Activated T-cell treated with anti-CD3 and anti-CD28 coated beads, Interleukin-2, amount 50 U/mL, for 1 hour (primary cell): ENCODE measurements around the gene LRRC1.

Source experiments
- DNase-seq: peaks from one replicate; pipeline ENCODE4 v3.0.0-alpha.2; 2020

The LRRC1 gene

DNA sequence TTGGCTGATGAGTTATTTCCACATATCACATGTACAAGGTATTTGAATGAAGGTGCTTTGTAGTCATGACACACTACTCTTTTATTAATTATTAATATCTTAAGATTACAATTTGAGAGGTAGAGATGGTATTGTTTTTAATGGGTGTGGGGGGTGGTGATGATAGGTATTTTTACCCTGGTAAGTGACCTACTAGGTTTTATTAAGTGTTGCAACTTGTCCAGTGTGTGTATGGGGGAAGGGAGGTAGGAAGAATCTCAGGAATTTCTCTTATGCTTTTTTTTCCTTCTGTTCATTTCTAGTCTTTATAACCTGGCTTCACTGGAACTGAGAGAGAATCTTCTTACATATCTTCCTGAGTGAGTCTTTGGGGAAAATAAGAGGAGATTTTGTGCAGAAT is 101.4 kb downstream of the LRRC1 start:
- no peak for DNase-seq

DNA sequence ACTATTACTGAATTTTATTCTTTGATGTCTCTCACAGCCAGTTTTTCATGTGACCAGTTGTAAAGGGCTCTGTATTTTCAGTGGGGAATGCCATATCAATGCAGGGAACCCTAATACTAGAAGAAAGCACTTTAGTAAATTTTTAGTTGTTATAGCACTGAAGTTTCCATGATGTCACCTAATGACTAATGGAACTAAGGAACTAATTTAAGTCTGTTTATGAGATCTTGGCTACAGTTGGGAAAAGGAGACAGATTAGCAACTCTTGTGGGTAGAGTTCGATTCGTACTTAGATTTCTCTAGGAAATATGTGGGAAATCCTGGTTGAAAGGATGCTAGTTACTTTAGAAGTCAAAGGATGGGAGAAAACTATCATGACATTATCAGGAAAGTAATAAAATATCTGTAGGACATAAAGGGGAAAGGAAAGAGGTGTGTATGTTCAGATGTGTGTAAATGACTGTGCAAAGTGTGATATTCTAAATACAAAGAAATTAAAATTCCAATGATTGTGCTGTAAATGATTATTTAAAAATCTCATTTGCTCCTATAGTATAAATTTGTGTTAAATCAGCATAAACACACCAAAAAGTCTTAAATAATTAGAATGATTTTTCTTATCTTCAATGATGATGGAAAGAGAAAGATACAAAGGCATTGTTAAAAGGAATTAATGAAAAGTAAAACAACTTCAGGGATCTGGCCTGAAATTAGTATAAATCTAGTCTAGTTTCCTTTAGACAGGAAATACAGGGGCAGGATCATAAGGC is 103.4 kb downstream of the LRRC1 start:
- DNase-seq, result no peak

DNA sequence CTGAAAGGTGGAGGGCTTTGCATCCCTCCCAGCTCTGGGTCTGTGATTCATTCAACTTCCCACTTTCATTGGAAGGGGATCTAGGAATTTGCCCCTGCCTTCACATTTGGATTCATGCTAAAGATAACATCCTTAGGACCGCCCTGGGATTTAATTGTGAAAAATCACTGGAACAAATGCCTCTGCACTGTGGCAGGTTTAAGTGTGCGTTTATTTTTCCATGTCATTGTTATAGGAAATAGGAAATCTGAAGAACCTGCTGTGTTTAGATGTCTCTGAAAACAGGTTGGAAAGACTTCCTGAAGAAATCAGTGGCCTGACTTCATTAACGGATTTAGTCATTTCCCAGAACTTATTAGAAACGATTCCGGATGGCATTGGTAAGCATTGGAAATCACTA is 104.7 kb downstream of the LRRC1 start:
- DNase-seq, result no peak

DNA sequence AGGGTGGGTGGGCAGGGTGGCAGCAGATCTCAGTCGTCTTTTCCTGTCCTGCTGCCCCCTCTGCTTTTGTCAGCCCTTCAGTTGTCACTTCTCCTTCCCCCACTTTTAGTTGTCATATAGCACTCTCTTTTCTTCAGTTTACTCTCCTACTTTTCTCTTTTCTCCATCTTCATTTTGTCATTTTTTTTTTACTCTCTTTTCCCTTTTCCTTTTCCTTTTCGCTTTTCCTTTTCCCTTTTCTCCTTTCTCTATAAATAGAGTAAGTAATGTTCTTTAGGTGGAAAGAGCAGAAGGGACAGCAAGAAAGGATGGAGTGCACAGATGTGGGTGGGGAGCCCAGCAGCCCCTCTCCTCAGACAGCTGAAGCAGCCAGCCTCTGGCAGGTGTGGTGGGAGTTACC is 108.6 kb downstream of the LRRC1 start:
- no peak for DNase-seq

DNA sequence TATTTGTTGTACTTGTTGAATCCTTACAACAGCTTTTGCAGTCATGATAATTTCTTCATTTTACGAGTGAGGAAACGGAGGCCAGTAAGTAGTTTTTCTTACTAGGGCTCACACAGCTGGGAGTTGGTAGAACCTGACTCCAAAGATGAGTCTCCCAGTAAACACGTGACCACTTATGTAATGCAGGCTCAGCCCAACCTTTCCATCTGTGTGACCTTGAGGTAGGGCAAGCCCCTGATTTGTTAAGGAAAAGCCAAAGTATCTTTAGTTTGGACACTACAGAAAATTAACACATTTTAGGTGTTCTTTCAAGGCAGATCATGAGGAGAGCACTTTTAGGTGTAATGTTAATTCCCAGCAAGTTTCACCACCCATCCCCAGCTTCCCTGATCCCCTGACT is 111.3 kb downstream of the LRRC1 start:
- DNase-seq, result no peak

DNA sequence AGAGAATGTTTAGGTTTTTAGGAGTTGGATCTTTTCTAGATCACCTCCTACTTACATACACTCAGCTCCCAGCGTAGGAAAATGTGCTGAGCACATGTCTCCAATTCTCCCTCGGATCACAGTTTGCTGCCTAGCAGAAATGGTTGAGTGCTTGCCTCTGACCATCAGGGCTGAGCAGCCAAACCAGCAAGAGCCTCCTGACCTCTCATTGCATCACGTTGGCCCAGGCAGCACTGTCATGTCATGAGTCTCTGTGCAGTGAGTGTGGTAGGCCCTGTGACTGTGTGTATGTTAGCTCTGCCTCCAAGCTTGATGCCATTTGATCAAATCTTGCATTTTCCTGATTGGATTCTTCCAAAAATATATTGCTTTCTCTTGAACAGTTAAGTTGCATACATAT is 112.0 kb downstream of the LRRC1 start:
- DNase-seq, result no peak

DNA sequence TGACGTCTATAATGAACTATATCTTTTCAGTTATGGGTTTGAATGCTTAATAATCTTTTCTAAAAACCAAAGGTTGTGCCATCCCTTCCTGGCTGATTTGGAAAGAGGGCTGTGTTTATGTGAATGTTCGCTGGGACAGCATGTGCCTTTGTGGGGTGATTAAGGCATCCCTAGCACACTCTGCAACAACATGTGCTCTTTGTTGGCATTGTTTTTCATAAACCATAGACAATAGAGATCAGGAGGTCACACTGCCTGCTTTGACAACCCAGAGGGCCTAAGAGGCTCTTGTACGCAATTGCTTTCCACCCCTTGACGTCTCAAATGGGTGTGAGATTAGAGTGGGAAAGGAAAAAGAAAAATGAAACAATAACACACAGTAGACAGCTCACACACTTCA is 116.0 kb downstream of the LRRC1 start:
- no peak for DNase-seq

DNA sequence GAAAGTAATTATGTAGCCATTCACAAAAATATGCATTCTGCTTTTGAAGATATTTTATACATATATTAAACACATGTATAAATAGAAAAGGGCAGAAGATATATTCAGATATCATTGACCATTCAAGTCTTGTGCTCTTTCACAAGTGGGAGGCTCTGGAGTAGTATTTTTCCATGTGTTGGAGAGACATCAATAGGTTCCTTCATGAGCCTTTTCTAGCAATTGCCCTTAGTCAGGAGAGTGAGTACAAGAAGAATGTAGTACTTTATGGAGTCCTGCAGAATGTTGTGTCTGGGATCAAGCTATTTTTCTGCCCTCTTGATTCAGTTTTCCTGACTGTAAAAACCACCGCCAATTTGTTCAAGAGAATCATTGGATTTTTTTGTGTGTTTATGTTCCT is 117.9 kb downstream of the LRRC1 start:
- no peak for DNase-seq

DNA sequence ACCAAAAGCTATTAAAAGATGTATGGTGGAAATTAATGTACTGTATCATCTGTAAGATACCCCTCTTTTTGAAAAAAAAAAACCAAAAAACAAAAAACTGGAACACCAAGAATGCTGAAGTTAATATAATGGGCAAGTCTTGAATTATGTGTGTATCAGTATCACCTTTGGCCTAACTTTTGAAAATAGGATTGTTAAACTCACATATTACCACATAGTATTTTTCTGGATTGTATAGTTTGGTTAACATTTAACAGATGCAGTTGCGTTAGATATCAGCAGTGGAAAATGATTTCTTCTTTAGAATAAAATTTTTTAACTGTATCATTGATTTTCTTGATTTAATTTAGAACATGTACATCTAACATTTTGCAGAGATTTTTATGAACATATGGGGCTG is 118.5 kb downstream of the LRRC1 start:
- no peak for DNase-seq

DNA sequence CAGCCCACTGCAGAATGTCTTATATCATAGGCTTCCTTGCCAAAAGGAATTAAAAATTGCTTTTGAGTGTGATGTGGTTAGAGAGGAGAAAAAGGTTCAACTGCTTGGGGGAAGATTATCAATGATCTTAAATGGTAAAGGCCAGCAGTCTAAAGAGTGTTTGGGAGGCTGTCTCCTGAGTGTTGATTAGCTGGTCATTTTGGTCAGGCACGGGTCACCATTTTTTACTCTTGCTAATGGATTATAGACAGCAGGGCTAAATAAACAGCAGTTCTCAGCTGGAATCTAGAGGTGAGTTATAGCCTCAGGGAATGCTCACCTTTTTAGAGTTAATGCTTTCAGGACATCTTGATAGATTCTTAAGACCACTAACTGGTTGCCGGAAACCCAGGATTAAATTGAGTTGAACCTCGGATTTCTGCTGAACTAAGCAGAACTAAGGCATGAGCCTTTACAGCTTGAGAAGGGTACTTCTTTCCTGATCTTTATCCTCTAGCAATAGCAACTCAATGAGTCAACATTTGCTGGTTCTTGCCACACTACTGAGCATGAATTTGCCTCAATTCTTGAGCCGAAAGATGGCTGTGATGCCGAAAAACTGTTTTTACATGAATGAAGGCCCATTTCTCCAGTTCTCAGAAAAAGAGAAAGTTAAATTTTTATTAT is 120.4 kb downstream of the LRRC1 start:
- DNase-seq, result no peak

DNA sequence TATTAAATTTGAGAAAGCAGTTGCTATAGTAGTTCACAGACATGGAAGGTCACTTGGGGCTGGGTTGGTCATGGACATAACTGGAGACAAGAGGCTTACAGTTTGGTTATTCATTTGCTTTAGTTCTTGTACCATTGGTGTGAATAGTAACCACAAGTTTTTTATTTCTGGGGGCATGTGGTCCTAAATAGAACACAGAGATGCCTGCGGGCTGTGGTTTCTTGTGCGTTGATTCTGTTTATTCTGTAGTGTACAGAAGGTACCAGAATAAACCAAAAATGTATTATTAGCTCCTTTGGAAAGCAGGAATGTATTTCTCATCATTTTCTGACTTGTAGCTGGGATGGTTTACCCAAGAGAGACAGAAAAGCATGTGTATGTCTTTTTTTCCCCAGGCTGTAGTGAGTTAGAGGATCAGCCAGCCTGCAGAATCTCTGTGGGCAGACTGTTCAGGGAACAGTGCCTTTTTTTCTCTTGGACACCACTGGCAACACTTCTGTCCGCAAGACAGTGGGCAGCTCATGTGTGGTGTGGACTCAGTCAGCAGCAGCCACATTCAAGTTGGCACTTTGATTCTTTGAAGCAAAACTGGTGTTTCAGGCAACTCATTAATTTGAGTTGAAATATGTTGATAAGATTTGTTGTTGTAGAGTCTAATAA is 122.1 kb downstream of the LRRC1 start:
- no peak for DNase-seq

DNA sequence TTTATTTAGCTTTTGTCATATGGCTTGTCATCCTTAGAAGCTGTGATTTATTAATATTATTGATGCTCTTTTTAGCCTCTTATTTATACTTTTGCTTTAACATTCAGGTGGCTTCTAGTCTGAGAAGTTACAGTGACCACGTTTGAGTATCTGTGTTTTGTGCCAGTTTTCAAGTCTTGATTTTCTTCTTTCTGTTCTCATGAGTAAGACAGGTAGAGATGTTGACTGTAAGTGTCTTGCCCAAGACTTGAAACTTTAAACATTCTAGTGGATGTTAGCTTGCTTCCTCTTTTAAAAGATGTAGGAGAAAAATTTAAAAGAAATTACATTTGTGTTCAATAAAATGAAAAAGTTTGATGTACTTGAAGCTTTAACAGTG is 122.6 kb downstream of the LRRC1 start:
- DNase-seq, result no peak

DNA sequence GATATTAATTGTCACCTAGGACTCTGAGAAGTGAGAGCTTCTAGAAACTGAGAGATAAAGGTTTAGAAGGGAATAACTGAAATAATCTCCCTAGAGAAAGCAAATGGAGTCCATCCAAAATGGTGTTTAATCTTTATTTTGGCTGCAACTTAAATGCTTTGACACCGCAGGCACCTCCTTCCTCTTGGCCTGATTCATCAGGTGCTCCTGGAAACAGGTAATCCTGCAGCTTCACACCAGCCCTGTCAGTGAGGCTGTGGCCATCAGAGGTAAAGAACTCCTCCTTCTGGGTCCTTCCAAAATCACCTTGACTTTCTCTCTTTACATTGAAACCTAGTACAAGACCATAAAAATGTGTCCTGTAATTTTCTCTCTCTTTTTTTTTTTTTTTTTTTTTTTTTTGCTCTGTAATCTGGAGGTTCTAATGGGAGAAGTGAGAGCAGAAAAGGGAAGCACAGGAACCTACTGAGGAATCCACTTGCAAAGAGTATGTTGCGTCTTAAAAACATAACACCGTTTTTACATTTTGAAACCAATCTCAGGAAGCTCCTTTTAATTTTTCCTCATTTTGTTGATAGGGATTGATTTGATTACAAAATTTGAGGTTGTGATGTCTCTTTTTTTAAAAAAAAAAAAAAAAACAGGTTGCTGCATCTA is 124.2 kb downstream of the LRRC1 start:
- DNase-seq, result no peak

DNA sequence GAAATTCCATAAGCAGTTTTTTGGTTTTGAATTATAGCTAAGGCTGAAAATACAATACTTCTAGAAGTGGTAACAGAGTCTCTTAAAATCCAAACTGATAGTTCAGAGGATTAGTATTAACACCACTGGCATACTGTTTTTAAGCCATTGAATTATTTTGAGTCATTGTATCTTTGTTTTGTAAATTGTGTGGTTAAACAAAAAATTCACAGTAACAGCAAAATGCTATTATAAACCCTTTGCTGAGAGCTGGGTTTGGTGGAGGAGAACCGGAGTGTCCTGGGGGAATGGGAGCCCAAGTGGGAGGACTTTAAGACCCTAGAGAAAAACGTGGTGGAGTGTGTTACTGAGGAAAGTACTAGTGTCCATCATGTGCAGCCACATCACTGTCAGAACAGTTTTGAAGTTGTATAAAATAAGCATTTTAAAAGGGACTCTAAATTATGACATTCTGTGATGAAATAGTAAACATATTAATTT is 125.1 kb downstream of the LRRC1 start:
- no peak for DNase-seq

DNA sequence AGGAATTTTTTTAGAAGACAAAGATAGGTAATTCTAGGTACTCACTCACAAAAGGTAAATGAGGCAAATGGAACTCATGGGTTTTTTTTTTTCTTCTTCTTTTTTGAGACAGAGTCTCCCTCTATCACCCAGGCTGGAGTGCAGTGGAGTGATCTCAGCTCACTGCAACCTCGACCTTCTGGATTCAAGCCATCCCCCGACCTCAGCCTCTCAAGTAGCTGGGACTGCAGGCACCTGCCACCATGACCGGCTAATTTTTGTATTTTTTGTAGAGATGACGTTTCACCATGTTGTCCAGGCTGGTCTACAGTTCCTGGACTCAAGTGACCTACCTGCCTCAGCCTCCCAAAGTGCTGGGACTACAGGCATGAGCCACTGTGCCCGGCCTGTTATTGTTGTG is 126.1 kb downstream of the LRRC1 start:
- DNase-seq, result no peak

DNA sequence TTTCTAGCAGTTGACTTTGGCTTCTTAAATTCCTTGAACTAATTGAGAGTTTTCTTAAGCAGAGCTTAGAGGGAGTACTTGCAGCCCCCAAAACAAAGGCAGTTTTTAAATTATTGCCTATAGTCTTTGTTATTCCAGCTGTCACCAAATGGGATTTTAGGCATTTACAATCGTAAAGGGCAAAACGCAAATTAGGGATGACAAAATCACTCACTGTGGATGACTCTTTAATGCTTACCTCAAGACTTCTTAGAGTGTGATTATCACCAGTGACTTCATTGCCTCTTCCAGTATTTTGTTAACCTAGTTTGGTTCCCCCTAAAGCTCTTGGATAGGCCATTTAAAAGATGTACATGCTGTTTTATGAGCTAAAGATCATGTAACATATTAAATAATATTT is 126.8 kb downstream of the LRRC1 start:
- DNase-seq, result no peak

DNA sequence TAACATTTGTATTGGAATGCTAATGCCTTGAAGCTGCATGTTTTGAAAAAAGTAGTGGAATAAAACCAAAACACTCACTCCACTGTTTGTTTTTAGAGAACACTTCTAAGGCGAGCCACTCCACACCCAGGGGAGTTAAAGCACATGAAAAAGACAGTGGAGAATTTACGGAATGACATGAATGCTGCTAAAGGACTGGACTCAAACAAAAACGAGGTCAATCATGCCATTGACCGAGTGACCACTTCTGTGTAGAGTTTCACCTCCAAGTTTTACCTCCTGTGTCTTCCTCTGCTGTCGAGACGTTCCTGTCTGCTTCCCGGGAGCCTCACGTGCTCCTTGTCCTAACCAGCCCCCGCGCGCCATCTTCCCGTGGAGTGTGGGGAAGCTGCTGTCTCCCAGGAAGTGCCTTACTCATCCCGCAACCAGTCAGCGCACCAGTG is 127.8 kb downstream of the LRRC1 start:
- no peak for DNase-seq

DNA sequence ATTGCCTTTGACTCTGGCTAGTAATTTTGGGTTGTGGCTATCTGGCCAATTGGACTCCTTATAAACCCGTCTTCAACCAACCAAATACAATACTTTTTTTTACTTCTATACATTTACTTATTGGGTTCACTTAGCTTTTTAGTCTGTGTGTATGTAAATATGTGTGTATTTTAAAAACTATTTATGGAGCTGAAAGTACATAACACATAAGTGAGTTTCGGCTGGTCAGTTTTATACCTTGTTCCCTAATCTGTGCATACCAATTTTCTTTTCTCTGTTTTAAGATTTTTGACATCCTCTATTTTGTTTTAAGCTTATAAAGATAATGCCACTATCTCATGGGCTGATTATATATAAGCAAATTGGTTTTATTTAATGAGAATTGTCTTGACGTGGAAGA is 129.5 kb downstream of the LRRC1 start:
- DNase-seq, result no peak

DNA sequence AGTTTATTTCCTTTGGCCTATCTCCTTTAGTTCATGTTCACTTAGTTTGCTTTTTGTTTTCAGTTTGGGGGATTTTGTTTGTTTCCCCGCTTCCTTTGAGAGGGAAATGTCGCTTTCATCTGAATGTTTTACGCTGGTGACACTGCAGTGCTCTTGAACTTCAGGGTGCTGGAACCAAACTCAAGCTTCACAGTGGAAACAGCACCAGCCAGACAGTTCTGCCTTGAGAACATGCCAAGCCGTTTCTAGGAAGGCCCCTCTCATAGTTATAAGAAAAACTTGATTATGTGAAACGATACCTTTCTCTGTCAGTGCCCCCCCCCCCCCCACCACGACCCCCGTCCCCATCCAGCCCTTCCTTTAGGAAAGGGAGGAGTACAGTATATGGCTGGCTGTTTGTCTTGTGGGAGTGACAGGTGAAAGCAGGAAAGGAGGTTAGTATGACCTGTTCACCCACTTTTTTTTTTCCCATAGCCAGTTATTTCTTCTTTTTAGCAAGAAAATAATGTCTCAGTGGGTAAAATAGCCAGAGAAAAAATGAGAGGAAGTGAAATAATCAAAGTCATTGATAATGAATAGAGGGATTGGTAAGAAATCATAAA is 130.1 kb downstream of the LRRC1 start:
- no peak for DNase-seq

DNA sequence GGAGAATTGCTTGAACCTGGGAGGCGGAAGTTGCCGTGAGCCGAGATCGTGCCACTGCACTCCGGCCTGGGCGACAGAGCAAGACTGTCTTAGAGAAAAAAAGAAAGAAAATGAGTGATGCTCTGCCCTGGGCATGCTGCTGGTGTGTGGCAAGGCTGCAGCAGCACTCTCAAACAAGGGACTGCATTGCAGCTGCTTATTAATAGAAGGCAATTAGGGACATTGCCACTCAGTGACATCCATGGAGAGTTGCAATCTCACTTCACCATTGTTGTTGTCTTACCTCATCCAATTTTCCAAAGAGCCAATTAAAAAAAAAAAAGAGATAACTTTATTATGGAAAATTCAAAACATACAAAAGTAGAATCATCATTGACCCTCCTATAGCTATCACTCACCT is 131.1 kb downstream of the LRRC1 start:
- no peak for DNase-seq

DNA sequence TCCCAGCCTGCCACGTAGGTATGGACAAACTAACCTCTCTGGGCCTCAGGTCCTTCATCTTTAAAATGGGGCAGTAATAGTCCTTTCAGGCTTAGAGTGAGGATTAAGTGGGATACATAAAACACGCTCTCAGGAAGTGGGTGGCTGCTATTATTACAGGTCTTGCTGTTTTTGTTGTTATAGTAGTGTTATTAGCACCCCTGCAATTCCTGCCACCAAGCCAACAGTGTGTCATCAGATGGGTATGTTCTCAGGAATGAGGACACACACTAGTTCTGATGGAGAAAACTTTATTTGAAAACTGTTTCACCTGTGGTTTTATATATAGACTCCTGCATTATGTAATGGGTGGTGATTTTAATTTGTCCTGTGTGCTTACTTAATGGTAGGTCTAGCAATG is 131.7 kb downstream of the LRRC1 start:
- DNase-seq, result no peak

DNA sequence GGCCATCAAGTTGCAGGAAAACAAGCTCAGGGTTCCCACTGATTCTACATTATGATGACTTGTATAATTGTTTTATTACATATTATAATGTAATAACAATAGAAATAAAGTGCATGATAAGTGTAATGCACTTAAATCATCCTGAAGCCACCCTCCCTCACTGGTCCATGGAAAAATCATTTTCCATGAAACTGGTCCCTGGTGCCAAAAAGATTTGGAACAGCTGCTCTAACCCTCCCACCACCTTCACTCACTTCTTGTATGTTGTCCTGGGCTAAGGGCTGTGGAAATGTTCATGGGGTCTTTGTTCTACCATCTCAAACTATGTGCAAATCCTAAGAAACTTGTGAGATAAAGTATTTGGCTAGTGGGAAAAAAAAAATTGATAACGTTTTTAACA is 133.8 kb downstream of the LRRC1 start:
- no peak for DNase-seq
